ENCODE results near the gene TMED1. TPM values are rescaled to one million over a fixed set of nuclear protein-coding genes. Genes with fewer than 3 reads are reported as not detected.

TMED1 gene
- total and polyA plus RNA-seq, 9 of the 15 experiments (the other 6 are each of a cell fraction or from before 2014, with no cell fraction given), result 0.86 to 30.2 (median 23.5) TPM

GRCh38 chr19:10870501-10870954 is 34.5 kb upstream of the TMED1 start (continued):
- TF ChIP-seq ZBTB40 (IDR thresholded peaks at IDR 0.05) (peak; percentile 57; the same call in 1 of the 2 replicates), ZBTB40 (CRISPR knock-in tag; IDR thresholded peaks at IDR 0.05) (no peak), PHF8 (IDR thresholded peaks at IDR 0.05; ENCODE audit: borderline replicate concordance, low read length) (peak; percentile 53; the same call in 1 of the 2 replicates), THRB (CRISPR knock-in tag; conservative IDR thresholded peaks at IDR 0.05) (0 out of 2 replicates have a peak, but pooled peaks have one; percentile 67), HLTF (IDR thresholded peaks at IDR 0.05) (peak; percentile 51; the same call in 1 of the 2 replicates), MLLT1 (IDR thresholded peaks at IDR 0.05) (0 out of 4 replicates have a peak, but pooled peaks of 1 of the 2 experiments have one; percentile 13), HDAC2 (IDR thresholded peaks at IDR 0.05) (0 out of 2 replicates have a peak, but pooled peaks have one; percentile 58), ZNF384 (IDR thresholded peaks at IDR 0.05; ENCODE audit: low read depth, low read length) (peak; percentile 42; the same call in 1 of the 2 replicates), DPF2 (IDR thresholded peaks at IDR 0.05) (peak; percentile 90), ARHGAP35 (IDR thresholded peaks at IDR 0.05; ENCODE audit: partially characterized antibody) (no peak), THAP7 (CRISPR knock-in tag; IDR thresholded peaks at IDR 0.05) (no peak), ZNF316 (IDR thresholded peaks at IDR 0.05) (peak; percentile 7; the same call in 1 of the 2 replicates), TOE1 (IDR thresholded peaks at IDR 0.05; ENCODE audit: borderline replicate concordance) (peak; percentile 51; the same call in 1 of the 2 replicates), TOE1 (CRISPR knock-in tag; IDR thresholded peaks at IDR 0.05; ENCODE audit: borderline replicate concordance, low read depth) (no peak)
- TF ChIP-seq, protein P1, sequence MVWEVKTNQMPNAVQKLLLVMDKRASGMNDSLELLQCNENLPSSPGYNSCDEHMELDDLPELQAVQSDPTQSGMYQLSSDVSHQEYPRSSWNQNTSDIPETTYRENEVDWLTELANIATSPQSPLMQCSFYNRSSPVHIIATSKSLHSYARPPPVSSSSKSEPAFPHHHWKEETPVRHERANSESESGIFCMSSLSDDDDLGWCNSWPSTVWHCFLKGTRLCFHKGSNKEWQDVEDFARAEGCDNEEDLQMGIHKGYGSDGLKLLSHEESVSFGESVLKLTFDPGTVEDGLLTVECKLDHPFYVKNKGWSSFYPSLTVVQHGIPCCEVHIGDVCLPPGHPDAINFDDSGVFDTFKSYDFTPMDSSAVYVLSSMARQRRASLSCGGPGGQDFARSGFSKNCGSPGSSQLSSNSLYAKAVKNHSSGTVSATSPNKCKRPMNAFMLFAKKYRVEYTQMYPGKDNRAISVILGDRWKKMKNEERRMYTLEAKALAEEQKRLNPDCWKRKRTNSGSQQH (CRISPR knock-in tag; IDR thresholded peaks at IDR 0.05), result no peak

Measured in K562 (cell line).